ENCODE data around the gene SRGAP2C.
"Not testable (repeated sequence)": the region's sequence is repeated elsewhere in the genome, so short reads cannot be mapped to it uniquely, and the experiment has no call there.

The SRGAP2C gene

GRCh38 chr1:121362234-121362883 lies 177.6 kb downstream of the SRGAP2C start:
- H3K27ac ChIP-seq, H3K4me3 ChIP-seq: not testable (repeated sequence)

GRCh38 chr1:121365316-121365715 lies 180.5 kb downstream of the SRGAP2C start:
- not testable (repeated sequence) for H3K27ac ChIP-seq

GRCh38 chr1:121365723-121366122 lies 180.9 kb downstream of the SRGAP2C start:
- not testable (repeated sequence) for H3K27ac ChIP-seq

More at GRCh38 chr1:121365316-121365715, 180.5 kb downstream of the SRGAP2C start:
- H3K4me3 ChIP-seq = not testable (repeated sequence)

GRCh38 chr1:121366171-121366570 lies 181.4 kb downstream of the SRGAP2C start:
- H3K27ac ChIP-seq, H3K4me3 ChIP-seq: not testable (repeated sequence)

More at GRCh38 chr1:121365723-121366122, 180.9 kb downstream of the SRGAP2C start:
- H3K4me3 ChIP-seq = not testable (repeated sequence)

- not testable (repeated sequence) for H3K4me3 ChIP-seq, H3K27ac ChIP-seq
These were observed 184.1 kb downstream of the SRGAP2C start for GRCh38 chr1:121368910-121369309.

- H3K4me3 ChIP-seq, H3K27ac ChIP-seq: not testable (repeated sequence)
These were observed 185.2 kb downstream of the SRGAP2C start for GRCh38 chr1:121369959-121370358.

- not testable (repeated sequence) for H3K4me3 ChIP-seq, H3K27ac ChIP-seq
These were observed 190.1 kb downstream of the SRGAP2C start for GRCh38 chr1:121374851-121375367.

- H3K4me3 ChIP-seq, H3K27ac ChIP-seq: not testable (repeated sequence)
These were observed 192.2 kb downstream of the SRGAP2C start for GRCh38 chr1:121376986-121377385.

GRCh38 chr1:121378757-121379156 lies 194.0 kb downstream of the SRGAP2C start:
- H3K27ac ChIP-seq, H3K4me3 ChIP-seq: not testable (repeated sequence)

GRCh38 chr1:121384754-121385153 lies 200.0 kb downstream of the SRGAP2C start:
- H3K27ac ChIP-seq, H3K4me3 ChIP-seq: not testable (repeated sequence)

- H3K27ac ChIP-seq, H3K4me3 ChIP-seq: not testable (repeated sequence)
These were observed 200.4 kb downstream of the SRGAP2C start for GRCh38 chr1:121385162-121385561.

- H3K27ac ChIP-seq = not testable (repeated sequence)
These were observed 201.0 kb downstream of the SRGAP2C start for GRCh38 chr1:121385563-121386288.

GRCh38 chr1:121386319-121386948 lies 201.7 kb downstream of the SRGAP2C start:
- H3K4me3 ChIP-seq, H3K27ac ChIP-seq: not testable (repeated sequence)

More at GRCh38 chr1:121385563-121386288, 201.0 kb downstream of the SRGAP2C start:
- not testable (repeated sequence) for H3K4me3 ChIP-seq

GRCh38 chr1:121389895-121390560 lies 205.3 kb downstream of the SRGAP2C start:
- not testable (repeated sequence) for H3K4me3 ChIP-seq, H3K27ac ChIP-seq

GRCh38 chr1:121392130-121392529 lies 207.4 kb downstream of the SRGAP2C start:
- H3K27ac ChIP-seq = not testable (repeated sequence)

GRCh38 chr1:121395718-121396201 lies 211.0 kb downstream of the SRGAP2C start:
- Histone ChIP-seq H3K4me3 (peak overlapping the region; percentile 47 to 60 (median 52)), H3K27ac (peak overlapping the region in 3 of 21 experiments; percentile 16 to 49 (median 49))

More at GRCh38 chr1:121392130-121392529, 207.4 kb downstream of the SRGAP2C start:
- H3K4me3 ChIP-seq = not testable (repeated sequence)

- peak overlapping the region in 10 of 21 experiments; percentile 0 to 72 (median 53) for H3K27ac ChIP-seq
These were observed 211.7 kb downstream of the SRGAP2C start for GRCh38 chr1:121396335-121397081.

GRCh38 chr1:121397101-121397500 lies 212.3 kb downstream of the SRGAP2C start:
- peak overlapping the region in 7 of 21 experiments; percentile 24 to 72 (median 57) for H3K27ac ChIP-seq
- H3K4me3 ChIP-seq = peak overlapping the region; percentile 47 to 60 (median 52)

More at GRCh38 chr1:121396335-121397081, 211.7 kb downstream of the SRGAP2C start:
- peak overlapping the region; percentile 47 to 60 (median 52) for H3K4me3 ChIP-seq

GRCh38 chr1:121399193-121399592 lies 214.4 kb downstream of the SRGAP2C start:
- not testable (repeated sequence) for H3K4me3 ChIP-seq

More at GRCh38 chr1:121399193-121399592, 214.4 kb downstream of the SRGAP2C start:
- not testable (repeated sequence) for H3K27ac ChIP-seq

Data from skin epidermis (tissue), 12 donors.